OCI-M2 (cell line): ENCODE results near the gene ENDOV.

Experiments
- DNase-seq: peaks from one replicate; lab custom pipeline; 2025; ENCODE audit not compliant: unreplicated experiment; lab: John Stamatoyannopoulos, UW

The ENDOV gene

GRCh38 chr17:80465327-80465974 is 50.5 kb downstream of the ENDOV start:
- DNase-seq, result no peak

- no peak for DNase-seq
Measured at GRCh38 chr17:80466188-80466705, 51.3 kb downstream of the ENDOV start.

GRCh38 chr17:80468242-80468641 is 53.3 kb downstream of the ENDOV start:
- no peak for DNase-seq

- DNase-seq, result no peak
Measured at GRCh38 chr17:80468781-80469493, 54.0 kb downstream of the ENDOV start.

- no peak for DNase-seq
Measured at GRCh38 chr17:80469667-80470066, 54.7 kb downstream of the ENDOV start.

GRCh38 chr17:80470603-80471002 is 55.6 kb downstream of the ENDOV start:
- DNase-seq, result no peak

- DNase-seq, result no peak
Measured at GRCh38 chr17:80471922-80472321, 57.0 kb downstream of the ENDOV start.

GRCh38 chr17:80472996-80473395 is 58.0 kb downstream of the ENDOV start:
- no peak for DNase-seq

- DNase-seq, result no peak
Measured at GRCh38 chr17:80473701-80474100, 58.7 kb downstream of the ENDOV start.

GRCh38 chr17:80474231-80474960 is 59.4 kb downstream of the ENDOV start:
- no peak for DNase-seq

- DNase-seq, result no peak
Measured at GRCh38 chr17:80474961-80475909, 60.3 kb downstream of the ENDOV start.

GRCh38 chr17:80475910-80476876 is 61.2 kb downstream of the ENDOV start, which contains the start of gene NPTX1:
TSS of gene NPTX1 (minus strand) at chr17:80476607. CDS start at chr17:80476446, 161 bp downstream.
- no peak for DNase-seq

- no peak for DNase-seq
Measured at GRCh38 chr17:80476877-80477646, 62.1 kb downstream of the ENDOV start.

- no peak for DNase-seq
Measured at GRCh38 chr17:80477647-80478478, 62.9 kb downstream of the ENDOV start.

- DNase-seq, result no peak
Measured at GRCh38 chr17:80478487-80479245, 63.7 kb downstream of the ENDOV start.

GRCh38 chr17:80479246-80479566 is 64.2 kb downstream of the ENDOV start:
- no peak for DNase-seq

- no peak for DNase-seq
Measured at GRCh38 chr17:80480248-80480647, 65.3 kb downstream of the ENDOV start.
